HEK293 (cell line): ENCODE measurements around the gene TTC23L.

ENCODE experiments used
- BCL11B ChIP-seq: fragments of 450-650 bp; formaldehyde crosslinking; IDR thresholded peaks from 2 replicates; pipeline ENCODE4 v1.5.1; 2016; ENCODE audit warnings: low read depth, missing biosample characterization, missing genetic modification characterization
- MYNN ChIP-seq: fragments of 450-650 bp; formaldehyde crosslinking; IDR thresholded peaks from 2 replicates; pipeline ENCODE4 v1.5.1; 2016; ENCODE audit warnings: missing biosample characterization, missing genetic modification characterization, borderline replicate concordance
- REST ChIP-seq: fragments of 450-650 bp; formaldehyde crosslinking; IDR thresholded peaks from 2 replicates; pipeline ENCODE4 v1.5.1; 2016; ENCODE audit warnings: missing biosample characterization, missing genetic modification characterization
- YY1 ChIP-seq: fragments of 450-650 bp; formaldehyde crosslinking; IDR thresholded peaks from 2 replicates; pipeline ENCODE4 v1.5.1; 2018; ENCODE audit warnings: missing biosample characterization, missing genetic modification characterization
- ZEB2 ChIP-seq: fragments of 450-650 bp; formaldehyde crosslinking; IDR thresholded peaks from 2 replicates; pipeline ENCODE4 v1.5.1; 2016; ENCODE audit warnings: missing biosample characterization, missing genetic modification characterization
- ZNF239 ChIP-seq: fragments of 450-650 bp; formaldehyde crosslinking; IDR thresholded peaks from 2 replicates; pipeline ENCODE4 v1.5.1; 2016; ENCODE audit warnings: missing biosample characterization, missing genetic modification characterization
- ZNF280D ChIP-seq: fragments of 450-650 bp; formaldehyde crosslinking; IDR thresholded peaks from 2 replicates; pipeline ENCODE4 v1.5.1; 2016; ENCODE audit warnings: missing biosample characterization, missing genetic modification characterization
- ZNF610 ChIP-seq: fragments of 450-650 bp; formaldehyde crosslinking; IDR thresholded peaks from 2 replicates; pipeline ENCODE4 v1.5.1; 2016; ENCODE audit warnings: missing biosample characterization, missing genetic modification characterization, borderline replicate concordance
- ZNF639 ChIP-seq: fragments of 450-650 bp; formaldehyde crosslinking; IDR thresholded peaks from 2 replicates; pipeline ENCODE4 v1.5.1; 2016; ENCODE audit warnings: missing biosample characterization, missing genetic modification characterization
- ZNF768 ChIP-seq: fragments of 450-650 bp; formaldehyde crosslinking; IDR thresholded peaks from 2 replicates; pipeline ENCODE4 v1.5.1; 2018; ENCODE audit warnings: missing biosample characterization, mild to moderate bottlenecking, missing genetic modification characterization
- TF ChIP-seq, protein P1 (sequence below): fragments of 450-650 bp; formaldehyde crosslinking; IDR thresholded peaks from 2 replicates; pipeline ENCODE4 v1.5.1; 2016; ENCODE audit warnings: missing biosample characterization, missing genetic modification characterization

- TF ChIP-seq, protein P1, sequence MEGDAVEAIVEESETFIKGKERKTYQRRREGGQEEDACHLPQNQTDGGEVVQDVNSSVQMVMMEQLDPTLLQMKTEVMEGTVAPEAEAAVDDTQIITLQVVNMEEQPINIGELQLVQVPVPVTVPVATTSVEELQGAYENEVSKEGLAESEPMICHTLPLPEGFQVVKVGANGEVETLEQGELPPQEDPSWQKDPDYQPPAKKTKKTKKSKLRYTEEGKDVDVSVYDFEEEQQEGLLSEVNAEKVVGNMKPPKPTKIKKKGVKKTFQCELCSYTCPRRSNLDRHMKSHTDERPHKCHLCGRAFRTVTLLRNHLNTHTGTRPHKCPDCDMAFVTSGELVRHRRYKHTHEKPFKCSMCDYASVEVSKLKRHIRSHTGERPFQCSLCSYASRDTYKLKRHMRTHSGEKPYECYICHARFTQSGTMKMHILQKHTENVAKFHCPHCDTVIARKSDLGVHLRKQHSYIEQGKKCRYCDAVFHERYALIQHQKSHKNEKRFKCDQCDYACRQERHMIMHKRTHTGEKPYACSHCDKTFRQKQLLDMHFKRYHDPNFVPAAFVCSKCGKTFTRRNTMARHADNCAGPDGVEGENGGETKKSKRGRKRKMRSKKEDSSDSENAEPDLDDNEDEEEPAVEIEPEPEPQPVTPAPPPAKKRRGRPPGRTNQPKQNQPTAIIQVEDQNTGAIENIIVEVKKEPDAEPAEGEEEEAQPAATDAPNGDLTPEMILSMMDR (tag by site-specific recombination), result no peak
- no peak for TF ChIP-seq YY1 (tag by site-specific recombination)
- no peak for TF ChIP-seq MYNN (tag by site-specific recombination)
- no peak for TF ChIP-seq ZNF768 (tag by site-specific recombination)
- TF ChIP-seq ZNF639 (tag by site-specific recombination), result no peak
- no peak for TF ChIP-seq ZNF239
- no peak for TF ChIP-seq ZNF280D (tag by site-specific recombination)
- no peak for TF ChIP-seq ZEB2 (tag by site-specific recombination)
- TF ChIP-seq BCL11B (tag by site-specific recombination), result no peak
- no peak for TF ChIP-seq REST (tag by site-specific recombination)
- no peak for TF ChIP-seq ZNF610 (tag by site-specific recombination)
Observed at GRCh38 chr5:34866989-34867471, 28.1 kb downstream of the TTC23L start.
